GM12872 (cell line): ENCODE data around the gene OSGEPL1.
A peak's percentile ranks its signal among the peaks of the same experiment; 100 is the strongest.

Experiments
- CTCF ChIP-seq: IDR thresholded peaks from 3 replicates; pipeline ENCODE4 v1.5.1; 2011; ENCODE audit warnings: low read depth, mild to moderate bottlenecking, low read length, moderate library complexity; ENCODE audit not compliant: insufficient read depth

OSGEPL1 gene

DNA sequence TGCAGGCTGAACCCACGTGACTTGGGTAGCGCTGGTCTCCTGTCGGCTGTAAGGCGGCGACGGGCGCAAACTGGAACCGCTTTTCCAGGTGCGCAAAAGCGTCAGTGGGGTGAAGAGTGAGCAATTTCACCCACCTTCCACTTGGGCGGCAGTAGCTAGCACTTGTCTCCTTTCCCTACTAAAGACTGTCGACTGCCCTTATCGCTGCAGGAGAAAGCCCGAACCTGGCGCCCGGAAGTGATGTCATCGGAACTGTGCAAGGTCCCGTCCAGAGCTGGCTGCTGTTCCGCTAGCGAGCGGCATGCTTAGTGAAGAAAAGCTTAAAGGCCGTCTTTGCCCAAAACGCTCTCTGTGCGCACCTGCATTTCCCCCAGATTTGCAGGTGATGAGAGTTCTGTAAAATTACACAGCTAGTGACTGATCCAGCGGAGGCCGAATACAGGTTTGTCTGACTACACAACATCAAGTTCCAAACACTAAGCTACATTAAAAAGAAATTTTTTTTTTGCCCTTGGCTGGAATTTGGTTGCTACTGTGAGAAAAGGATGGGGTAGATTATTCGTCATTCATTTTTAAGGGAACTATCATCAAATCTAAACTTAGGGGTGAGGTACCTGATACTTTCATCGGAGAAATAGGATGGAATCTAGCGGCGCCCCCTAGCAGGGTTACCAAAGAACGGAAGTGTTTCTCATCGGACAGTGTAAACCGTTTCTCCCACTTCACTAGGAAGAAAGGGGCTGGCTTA is at the start of gene OSGEPL1:
Gene OSGEPL1 (minus strand): TSS at position 242 of the 748 bp plus-strand sequence. CDS start 1,152 bp downstream, outside the sequence.
- peak; percentile 59 for TF ChIP-seq CTCF

GRCh38 chr2:189803431-189803830 is 40.8 kb upstream of the OSGEPL1 start:
- TF ChIP-seq CTCF: no peak

GRCh38 chr2:189802396-189802912 is 39.9 kb upstream of the OSGEPL1 start:
- TF ChIP-seq CTCF: no peak

GRCh38 chr2:189799531-189799930 is 36.9 kb upstream of the OSGEPL1 start:
- TF ChIP-seq CTCF: no peak

DNA sequence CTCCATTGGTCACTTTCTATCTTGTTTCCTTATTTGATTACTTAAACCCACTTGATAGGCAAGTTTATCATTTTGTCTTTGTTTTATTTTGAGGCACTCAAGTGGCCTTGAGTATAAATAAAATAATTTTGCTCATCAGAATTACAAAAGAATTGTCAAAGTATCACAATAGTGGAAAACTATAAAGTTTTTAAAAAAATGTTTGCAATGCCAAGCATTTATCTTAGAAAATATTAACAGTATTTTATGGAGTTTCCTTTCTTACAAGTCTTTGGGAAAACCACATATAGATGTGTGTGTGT is 36.4 kb upstream of the OSGEPL1 start:
- TF ChIP-seq CTCF: no peak

- TF ChIP-seq CTCF: peak; percentile 26; the same call in 1 of the 3 replicates
These were observed 35.9 kb upstream of the OSGEPL1 start for GRCh38 chr2:189798312-189799029.

DNA sequence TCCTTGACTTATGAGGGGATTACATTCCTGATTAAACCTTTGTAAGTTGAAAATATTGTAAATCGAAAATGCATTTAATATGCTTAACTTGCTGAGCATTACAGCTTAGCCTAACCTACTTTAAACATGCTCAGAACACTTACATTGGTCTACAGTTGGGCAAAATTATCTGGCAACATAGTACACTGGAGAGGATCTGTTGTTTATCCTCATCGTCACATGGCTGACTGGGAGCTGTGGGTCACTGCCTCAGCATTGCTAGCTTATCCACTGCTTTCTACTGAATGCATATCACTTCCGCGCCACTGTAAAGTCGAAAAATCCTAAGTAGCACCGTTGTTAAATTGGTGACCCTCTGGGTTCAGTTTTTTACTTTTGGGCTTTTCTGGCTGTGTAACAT is 35.3 kb upstream of the OSGEPL1 start:
- no peak for TF ChIP-seq CTCF
